Adipose tissue (tissue), 3 donors: ENCODE data around the gene SLC1A4. TPM values are rescaled to one million over a fixed set of nuclear protein-coding genes. Genes with fewer than 3 reads are reported as not detected.

Experiments
- polyA plus RNA-seq, 3 donors: library from polyadenylated mRNA; stranded (reverse); fragments of 200-250 nt; gene quantifications; one replicate each; pipeline ENCODE4 v1.2.3, GENCODE V29; 2013
- donor health status: healthy with polysubstance abuse.
- donor health status: Bipolar disorder and iron deficiency.
- donor health status: healthy.

Gene SLC1A4
- polyA plus RNA-seq, 3 donors: 3.1 to 30.9 (median 3.3) TPM

Other genes starting within 250 kb of the SLC1A4 start
- 10 to 100 TPM in 2 of 3 donors, 1 to 10 TPM in 1; 5.0 to 17.2 (median 10.4) TPM for gene CEP68, start 67.0 kb downstream of the SLC1A4 start, polyA plus RNA-seq
- 100 to 1,000 TPM in 2 of 3 donors, 10 to 100 TPM in 1; 59.8 to 128 (median 123) TPM for gene RAB1A, start 140.7 kb downstream of the SLC1A4 start, polyA plus RNA-seq
- 10 to 100 TPM; 34.5 to 83.6 (median 74.5) TPM for gene ACTR2, start 238.4 kb downstream of the SLC1A4 start, polyA plus RNA-seq